Dedifferentiated amniotic fluid mesenchymal stem cell (primary cell): Measurements from ENCODE around the gene PDE7B.
A peak's percentile ranks its signal among the peaks of the same experiment; 100 is the strongest.
"Not testable (repeated sequence)": the region's sequence is repeated elsewhere in the genome, so short reads cannot be mapped to it uniquely, and the experiment has no call there.

Source experiments
- DNase-seq: peaks from one replicate; pipeline ENCODE4 v3.0.0-alpha.2; 2016; ENCODE audit errors: extremely low spot score

The PDE7B gene

DNA sequence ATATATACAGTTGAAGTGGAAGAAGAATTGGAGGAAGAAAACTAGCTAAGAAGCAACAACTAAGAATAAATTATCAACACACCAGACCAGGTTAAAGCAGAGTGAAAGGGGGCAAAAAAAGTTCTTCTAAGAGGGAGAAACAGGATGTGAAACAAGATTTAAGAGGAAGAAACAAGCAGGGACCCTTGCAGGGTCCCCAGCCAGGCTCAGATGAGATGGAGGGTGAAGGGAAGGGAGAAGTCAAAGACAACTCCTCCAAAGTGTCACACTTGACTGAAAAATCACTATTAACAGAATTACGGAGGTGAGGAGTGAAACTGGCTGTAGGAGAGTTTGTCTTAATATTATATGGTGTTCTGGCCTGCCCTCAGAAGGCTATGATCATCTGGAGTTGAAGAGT is 333.2 kb downstream of the PDE7B start:
- DNase-seq, result no peak

DNA sequence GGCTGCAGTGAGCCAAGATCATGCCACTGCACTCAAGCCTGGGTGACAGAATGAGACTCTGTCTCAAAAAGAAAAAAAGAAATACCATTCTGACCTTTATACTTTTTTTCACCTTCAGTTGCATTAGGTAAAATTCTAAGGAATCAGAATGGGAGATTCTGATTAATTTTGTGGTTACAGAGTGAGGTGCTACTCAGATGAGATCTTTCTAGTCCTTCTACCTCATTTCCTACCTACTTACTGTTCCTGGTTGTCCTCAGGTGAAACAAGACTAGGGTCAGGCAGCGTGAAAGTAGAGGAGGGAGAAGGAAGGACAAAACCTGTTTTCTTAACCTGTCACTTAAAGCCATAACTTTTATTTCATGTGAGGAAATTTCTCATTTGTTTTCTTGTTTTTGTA is 334.9 kb downstream of the PDE7B start:
- DNase-seq, result no peak

DNA sequence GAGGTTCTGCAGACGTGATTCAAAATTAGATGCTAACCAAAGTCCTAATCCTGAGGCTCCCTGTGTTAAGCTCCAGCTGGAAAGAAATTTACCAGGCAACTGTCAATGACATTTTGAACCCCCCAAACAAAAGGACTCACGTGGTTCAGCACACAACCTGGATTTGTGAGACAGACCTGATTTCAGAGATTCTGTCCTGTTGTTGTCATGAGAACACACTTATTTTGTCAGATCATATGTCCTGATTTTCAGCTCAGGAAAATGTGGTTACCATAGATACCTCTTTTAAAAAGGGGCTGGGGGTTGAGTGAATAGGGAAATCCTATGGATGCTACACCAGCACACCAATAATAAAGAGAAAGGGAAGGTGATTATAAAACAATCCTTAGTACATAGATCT is 337.0 kb downstream of the PDE7B start:
- no peak for DNase-seq

DNA sequence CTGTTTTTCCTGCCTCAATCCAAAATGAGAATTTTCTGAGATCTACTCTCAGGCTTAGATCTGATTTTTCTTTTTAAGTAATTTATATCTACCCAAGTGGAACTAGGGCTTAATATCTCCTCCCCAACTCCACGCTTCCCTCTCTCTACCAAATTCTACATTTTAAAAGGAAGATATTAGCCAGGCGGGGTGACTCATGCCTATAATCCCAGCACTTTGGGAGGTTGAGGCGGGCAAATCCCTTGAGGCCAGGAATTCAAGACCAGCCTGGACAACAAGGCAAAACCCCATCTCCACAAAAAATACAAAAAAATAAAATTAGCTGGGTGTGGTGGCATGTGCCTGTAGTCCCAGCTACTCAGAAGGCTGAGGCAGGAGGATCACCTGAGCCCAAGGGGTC is 337.6 kb downstream of the PDE7B start:
- no peak for DNase-seq

DNA sequence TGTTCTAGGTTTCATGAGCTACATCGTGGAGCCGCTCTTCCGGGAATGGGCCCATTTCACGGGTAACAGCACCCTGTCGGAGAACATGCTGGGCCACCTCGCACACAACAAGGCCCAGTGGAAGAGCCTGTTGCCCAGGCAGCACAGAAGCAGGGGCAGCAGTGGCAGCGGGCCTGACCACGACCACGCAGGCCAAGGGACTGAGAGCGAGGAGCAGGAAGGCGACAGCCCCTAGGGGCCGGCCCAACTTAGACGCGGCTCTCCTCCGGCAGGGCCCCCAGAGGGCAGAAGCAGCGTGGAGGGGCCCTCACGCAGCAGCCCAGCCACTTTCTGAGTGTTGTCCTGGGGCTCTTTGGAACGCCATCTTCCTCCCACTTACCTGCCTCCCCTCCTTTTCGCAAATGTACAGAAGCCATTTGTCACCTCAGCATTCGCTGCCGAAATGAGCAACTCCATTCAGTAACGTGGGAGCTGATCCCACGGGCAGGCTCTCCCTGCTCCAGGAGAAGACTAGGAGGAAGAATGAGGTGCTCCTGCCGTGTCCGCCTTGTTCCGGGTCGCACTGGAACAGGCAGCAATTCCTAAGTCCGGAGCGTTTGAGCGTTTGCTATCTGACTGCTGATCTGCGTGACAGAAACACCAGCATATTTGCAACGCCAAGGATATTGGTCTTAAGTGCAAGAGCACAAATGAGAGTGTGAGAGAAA is 340.3 kb downstream of the PDE7B start:
- no peak for DNase-seq

DNA sequence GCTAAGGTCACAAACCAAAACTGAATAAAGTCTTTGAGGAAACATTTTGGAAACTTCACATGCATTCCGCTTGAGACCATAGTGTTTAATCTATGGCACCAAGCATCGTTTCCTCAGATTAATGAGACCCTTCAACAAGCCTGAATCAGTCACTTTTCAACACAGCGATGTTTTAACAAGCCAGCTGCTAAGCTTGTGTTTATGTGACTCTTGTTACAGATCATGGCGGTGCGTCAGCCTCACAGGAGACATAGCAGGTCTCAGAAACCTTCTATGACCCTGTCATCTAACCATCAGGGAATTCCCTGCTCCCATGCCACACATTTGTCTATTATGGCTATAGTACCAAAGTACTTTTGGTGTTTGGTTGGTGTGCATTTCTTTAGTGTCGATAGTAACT is 341.4 kb downstream of the PDE7B start:
- no peak for DNase-seq

DNA sequence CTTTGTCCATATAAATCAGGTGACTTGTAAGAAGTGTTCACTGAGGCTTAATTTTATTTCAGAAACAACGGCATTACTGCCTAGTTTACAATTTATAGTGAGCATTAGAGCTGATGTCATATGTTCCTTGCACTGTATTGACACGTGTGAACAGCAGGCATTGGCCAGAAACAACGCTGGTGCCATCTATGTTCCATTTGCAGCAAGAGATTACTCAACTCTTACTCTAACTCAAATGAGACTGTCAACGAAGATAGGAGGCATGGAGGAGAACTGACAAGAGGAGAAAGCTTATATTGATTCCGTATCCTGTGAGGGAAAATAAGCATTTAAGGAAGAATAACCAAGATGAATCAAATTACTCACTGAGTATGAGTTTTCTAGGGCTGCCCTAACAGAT is 350.2 kb downstream of the PDE7B start:
- no peak for DNase-seq

DNA sequence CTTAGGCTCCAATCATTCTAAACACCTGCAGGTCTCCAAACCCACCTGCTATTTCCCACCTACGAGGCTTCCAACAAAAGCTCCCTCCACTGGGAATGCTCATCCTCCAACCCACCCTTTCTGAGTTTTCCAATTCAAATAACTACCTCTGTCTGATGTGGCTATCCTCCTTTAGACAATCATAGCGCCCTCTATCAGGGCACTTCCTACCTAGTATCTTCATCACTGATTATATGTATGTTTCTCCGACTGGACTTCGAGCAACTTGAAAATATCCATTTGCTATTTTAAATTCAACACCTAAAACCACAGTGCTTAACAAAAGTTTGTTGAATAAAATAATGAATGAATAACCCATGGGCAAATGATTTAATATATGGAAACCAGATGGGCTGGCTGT is 357.3 kb downstream of the PDE7B start:
- no peak for DNase-seq

DNA sequence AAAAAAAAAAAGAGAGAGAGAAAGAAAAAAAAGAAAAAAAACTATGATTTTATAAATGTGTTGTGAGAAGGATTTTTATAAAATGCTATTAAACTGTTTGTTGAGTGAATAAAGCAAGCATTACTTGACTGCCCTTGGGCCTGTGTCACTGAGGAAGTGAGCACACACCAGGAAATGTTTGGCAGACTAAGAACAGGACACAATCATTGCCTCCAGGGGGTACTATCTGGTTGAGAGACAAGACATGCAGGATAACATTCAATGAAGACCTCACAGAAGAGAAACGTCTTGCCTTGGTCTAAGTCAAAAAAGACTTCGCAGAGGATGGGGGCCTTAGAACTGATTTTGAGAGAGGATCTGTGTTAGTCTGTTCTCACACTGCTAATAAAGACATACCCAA is 358.0 kb downstream of the PDE7B start:
- DNase-seq, result no peak

DNA sequence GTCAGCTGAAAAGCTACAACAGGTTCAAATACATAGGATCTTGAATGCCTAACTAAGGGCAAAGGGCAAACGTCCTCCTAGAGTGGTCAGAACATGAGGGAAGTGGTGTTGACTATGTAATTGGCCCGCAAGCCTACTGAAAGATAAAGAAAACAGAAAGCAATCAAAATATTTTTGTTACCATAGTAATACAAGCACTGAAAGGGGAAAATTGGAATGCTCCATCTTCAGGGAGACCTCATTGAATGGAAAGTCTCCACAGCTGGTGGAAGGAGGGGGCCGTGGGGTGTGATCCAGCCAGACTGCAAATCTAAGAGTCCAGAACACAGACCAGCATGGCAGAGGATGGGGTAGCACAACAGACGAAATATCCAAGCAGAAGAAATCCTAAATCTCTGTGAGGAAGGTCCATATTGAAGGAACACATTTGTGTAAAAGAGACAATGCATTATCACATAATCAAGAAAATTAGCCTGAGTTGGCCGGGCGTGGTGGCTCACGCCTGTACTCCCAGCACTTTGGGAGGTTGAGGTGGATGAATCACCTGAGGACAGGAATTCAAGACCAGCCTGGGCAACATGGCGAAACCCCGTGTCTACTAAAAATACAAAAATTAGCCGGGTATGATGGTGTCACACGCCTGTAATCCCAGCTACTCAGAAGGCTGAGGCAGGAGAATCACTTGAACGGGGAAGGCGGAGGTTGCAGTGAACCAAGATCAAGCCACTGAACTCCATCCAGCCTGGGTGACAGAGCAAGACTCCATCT is 359.1 kb downstream of the PDE7B start:
- DNase-seq, result no peak

DNA sequence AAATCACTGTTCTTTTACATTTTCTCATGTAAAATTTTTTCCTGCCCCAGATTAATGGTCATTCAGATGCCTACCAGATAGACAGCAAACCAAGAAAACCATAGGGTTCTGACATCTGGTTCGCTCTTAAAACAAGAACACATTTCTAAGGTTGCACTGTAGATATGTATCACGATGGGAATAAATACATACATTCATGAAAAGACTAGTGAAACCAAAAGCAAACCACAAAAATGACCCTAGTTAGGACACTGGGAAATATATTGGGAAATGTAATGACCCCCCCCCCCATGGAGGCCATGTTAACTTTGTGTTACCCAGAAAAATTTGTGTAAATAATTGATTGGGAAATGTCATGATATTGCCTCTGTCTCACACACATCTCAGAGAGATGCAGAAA is 361.1 kb downstream of the PDE7B start:
- no peak for DNase-seq

DNA sequence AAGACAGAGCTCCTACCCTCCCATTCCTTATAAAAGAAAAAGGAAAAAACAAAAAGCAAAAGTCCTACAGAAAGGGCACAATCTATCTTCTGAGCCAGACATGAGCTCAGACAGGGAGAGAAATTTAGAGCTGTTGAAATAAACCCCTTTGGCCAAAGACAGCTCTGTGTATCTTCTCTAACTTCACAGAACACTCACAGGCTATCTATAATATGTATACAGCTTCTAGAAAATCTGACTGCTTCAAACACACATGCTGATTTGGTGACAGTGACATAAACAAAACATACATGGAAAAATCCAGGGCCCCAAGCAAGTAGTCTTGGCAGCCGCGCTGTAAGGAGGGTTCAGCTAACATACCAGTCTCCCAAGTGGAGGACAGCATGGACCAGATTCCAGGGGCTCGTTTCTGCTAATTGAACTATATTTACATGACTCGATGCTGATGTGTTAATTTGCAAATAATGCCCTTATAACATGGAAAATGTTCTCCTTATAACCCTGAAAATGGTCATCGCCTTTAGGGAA is 361.6 kb downstream of the PDE7B start:
- no peak for DNase-seq

DNA sequence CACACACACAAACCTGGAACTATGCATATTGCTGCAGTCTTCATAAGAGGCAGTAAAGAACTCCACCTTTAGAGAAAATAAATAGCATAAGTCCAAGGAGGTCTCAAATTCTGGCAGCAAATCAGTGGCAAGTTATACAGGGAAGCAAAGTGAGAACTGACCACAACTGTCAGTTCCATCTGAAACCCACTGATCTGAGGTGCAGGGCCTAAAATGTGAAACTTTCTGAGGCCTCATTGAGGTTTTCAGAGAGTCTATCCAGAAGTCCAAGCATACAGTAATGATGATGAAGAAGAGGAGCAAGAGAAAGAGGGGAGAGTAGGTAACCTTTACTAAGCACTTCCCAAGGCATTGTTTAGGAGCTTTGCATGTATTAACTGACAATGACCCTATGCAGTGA is 362.4 kb downstream of the PDE7B start:
- no peak for DNase-seq

DNA sequence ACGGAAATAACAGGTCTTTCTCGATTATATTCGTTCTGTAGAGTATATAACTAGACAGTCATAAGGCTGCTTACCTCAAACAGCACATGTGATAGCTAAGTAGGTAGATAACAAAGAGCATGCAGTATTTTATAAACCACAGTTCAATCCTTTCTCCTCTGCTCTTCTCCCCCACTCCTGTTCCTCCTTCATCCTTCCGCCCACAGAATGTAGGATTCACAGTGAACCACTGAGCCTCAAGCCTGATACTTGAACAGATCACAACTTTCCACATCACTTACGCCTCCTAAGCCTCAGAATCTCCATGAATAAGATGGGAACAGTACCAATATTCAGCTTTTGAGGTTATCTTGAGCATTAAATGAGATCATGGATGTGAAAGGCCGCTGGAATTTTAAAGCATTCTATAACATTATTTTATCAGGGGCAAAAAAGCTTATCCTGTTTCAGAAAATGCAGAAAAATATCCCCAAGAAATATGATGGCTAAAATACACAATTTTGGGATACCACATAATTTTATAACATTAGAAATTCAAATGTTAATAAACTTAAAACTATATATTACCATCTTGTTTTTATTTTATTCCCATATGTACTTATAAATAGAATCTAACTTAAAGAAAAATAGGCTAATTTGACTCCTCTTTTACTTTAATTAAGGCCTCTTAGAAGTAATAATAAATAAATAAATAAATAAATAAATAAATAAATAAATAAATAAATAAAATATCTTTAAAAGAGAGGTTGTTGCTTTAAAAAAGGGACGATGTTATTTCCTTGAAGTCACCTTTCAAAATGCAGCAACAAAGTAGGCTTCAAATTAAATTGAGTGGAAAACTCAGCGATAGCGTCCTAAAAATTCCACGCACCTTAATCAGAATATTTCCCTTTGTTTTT is 365.3 kb downstream of the PDE7B start:
- DNase-seq, result no peak

DNA sequence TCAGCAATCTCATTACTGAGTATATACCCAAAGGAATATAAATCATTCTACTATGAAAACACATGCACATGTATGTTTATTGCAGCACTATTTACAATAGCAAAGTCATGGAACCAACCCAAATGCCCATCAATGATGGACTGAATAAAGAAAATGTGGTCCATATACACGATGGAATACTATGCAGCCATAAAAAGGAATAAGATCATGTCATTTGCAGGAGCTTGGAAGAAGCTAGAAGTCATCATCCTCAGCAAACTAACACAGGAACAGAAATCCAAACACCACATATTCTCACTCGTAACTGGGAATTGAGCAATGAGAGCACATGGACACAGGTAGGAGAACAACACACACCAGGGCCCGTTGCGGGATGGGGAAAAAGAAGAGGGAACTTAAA is 373.5 kb downstream of the PDE7B start:
- DNase-seq, result not testable (repeated sequence)

DNA sequence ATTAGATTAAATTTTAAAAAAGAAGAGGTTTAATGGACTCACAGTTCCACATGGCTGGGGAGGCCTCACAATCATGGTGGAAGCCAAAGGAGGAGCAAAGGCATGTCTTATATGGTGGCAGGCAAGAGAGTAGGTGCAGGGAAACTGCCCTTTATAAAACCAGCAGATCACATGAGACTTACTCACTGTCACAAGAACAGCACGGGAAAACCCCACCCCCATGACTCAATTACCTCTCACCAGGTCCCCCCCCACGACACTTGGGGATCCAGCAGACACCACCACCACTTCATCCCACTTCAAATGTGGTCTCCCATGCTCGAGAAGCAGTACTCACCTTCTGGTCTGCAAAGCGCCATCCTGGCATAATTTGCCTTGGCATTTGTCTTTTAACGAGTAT is 374.0 kb downstream of the PDE7B start:
- no peak for DNase-seq

DNA sequence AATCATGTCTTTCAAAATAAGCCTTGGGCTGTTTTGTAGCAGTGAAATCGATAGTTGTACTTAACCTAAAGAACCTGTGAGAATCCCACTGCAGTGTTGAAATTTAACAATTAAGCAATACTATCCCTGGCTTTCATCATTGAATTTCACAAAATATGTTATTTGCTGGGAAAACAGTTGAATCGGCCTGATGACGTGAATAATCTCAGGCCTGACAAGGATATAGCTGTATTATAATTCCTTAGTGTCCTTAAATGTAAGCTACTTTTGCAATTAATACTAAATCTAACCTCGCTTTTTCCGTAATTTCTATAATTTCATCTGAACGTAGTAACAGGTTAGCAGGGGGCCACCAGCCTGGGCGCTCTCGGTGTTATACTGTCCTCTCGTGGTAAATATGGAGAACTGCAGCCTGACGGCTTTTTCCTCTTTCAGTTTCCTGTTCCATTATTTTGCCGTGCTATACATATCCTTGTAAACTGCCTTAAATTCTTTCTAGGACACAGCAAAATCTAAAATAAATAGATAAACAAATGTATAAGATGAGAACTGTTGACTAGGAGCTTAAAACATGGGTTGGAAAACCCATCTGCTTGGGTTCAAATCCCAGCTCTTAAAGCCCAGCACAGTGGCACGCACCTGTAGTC is 374.6 kb downstream of the PDE7B start:
- DNase-seq, result peak; percentile 47

DNA sequence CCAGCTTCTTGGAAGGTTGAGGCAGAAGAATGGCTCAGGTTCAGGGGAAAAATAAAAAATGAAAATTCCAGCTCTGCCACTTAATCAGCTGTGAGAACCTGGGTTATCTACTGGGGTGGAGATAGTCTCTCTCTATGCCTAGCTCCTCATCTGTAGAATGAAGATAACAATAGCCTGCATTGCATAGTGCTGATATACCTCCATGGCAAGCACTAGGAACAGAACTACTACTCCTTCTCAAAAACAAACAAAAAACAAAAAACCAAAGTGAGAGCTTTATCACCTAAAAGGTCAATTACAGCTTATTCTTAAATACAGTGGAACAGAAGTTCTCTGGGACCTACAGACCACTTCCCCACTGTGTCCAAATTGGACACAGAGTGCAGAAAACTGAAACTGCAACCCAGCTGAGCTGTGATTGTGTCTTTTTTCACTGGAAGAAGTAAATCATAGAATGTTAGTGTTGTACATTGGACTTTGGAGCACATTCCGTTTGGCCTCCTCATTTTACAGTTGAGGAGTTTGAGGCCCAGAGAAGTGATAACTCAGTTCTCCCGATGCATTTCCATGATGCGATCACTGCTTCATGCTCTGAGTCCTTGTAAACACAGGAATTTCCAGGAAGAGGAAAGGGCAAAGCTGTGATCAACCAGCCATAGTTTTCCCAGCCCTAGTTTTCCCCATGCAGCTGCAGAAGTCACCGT is 375.3 kb downstream of the PDE7B start:
- no peak for DNase-seq

DNA sequence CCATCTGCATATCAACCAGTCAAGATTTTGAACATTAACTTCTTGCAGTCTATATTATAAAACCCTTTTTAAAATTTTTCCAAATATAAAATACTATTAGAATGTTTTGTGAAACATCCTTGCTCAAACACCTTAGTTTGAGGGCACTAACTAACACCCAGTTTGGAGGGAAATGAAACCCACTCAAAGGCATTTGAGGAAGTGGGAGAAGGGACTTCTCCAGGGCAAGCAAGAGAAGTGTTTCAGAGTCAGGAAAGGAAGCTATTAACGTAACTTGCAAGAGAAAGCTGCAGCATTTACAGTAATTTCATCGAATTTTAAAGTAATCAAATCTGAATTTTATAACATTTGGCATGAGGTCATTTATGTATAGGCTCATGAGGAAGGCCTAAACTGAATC is 377.3 kb downstream of the PDE7B start:
- no peak for DNase-seq

DNA sequence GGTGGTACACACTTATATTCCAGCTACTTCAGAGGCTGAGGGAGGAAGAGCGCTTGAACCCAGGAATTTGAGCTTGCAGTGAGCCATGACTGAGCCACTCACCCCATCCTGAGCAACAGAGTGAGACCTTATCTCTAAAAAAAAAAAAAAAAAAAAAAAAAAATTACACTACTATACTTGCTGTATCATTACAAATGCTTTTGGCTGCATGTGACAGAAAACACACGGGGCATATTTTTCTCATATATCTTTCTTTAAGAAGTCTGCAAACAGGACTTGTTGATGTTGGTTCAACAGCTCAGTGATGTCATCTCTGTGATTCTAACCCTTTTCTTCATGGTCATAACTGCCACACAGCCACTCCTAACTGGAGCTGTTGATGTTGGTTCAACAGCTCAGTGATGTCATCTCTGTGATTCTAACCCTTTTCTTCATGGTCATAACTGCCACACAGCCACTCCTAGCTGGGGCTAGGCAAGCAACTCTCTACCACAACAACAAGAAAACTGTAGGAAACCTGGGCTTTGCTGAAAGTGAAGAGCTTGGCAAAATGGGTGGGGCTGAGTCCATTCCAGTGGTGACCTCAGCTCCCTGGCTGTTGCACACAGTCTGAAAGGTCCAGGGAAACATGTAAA is 378.8 kb downstream of the PDE7B start:
- DNase-seq, result no peak

DNA sequence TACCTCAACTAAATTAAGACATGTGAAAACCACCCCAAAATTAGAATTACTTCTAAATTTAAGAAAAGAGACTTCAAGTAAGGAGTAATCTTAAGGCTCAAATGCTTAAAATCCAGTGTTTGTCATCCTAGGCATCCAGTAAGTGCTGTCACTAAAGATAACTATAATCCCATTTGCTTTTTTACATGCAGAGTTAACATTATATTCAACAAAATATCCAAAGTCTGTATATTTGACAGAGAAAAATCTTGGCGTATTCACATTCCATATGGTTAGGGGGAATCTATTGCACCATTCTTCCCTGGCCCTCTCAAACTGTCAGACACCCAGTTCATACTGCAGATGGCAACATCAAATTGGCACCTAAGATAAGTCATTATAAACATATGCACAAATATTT is 381.2 kb downstream of the PDE7B start:
- no peak for DNase-seq
